Endothelial cell of umbilical vein (primary cell): Measurements from ENCODE around the gene ZNF774. TPM values are rescaled to one million over a fixed set of nuclear protein-coding genes. Genes with fewer than 3 reads are reported as not detected.

Source experiments
- BruUV-seq: library from RNA; stranded (reverse); fragments of 400-500 nt; replicated peaks from 2 replicates; lab custom pipeline; 2021; lab: Mats Ljungman, UMichigan
- CTCF ChIA-PET: fragments of 300-600, 350-600 bp; sonication (Branson Sonifier 250); formaldehyde crosslinking; loops from one replicate; lab custom pipeline; 2021; ENCODE audit warnings: antibody characterized with exemption, inconsistent platforms; lab: Charles Lee
- POLR2A ChIA-PET: fragments of 300-600, 350-600 bp; sonication (Branson Sonifier 250); formaldehyde crosslinking; loops from one replicate; lab custom pipeline; 2021; ENCODE audit warnings: antibody characterized with exemption, inconsistent platforms; lab: Charles Lee
- DNase-seq: peaks from one replicate; pipeline ENCODE4 v3.0.0-alpha.2; 2011; ENCODE audit warnings: low read depth, low spot score
- FAIRE-seq: peaks from 2 replicates; lab custom pipeline; 2011; peaks lifted over from hg19 to GRCh38; lab: Jason Lieb, UNC
- H2AFZ ChIP-seq: 2 replicates; pipeline ENCODE4 v1.6.0; 2012; ENCODE audit warnings: low read depth, low read length, control low read depth, inconsistent platforms
- H3K27ac ChIP-seq: 2 replicates; pipeline ENCODE4 v1.5.1; 2011; ENCODE audit warnings: low read depth, mild to moderate bottlenecking, control low read depth, low read length, moderate library complexity; ENCODE audit not compliant: insufficient read depth
- H3K27me3 ChIP-seq, 2 experiments: 2 replicates each; pipeline versions ENCODE4 v1.6.0 to v1.6.1; 2011; ENCODE audit warnings: low read length in 2 of 2, mixed read lengths in 1 of 2; ENCODE audit not compliant: control insufficient read depth in 2 of 2, insufficient read depth in 2 of 2
- H3K36me3 ChIP-seq, 2 experiments: 2 replicates in 1 of 2; 3 replicates in 1 of 2; pipeline ENCODE4 v1.5.1; 2011; ENCODE audit warnings: low read length in 2 of 2, mild to moderate bottlenecking in 1 of 2, moderate library complexity in 1 of 2; ENCODE audit not compliant: control insufficient read depth in 2 of 2, insufficient read depth in 2 of 2; ENCODE audit errors: extremely low read depth in 1 of 2
- H3K4me1 ChIP-seq: 3 replicates; pipeline ENCODE4 v1.5.1; 2011; ENCODE audit warnings: mild to moderate bottlenecking, low read length; ENCODE audit not compliant: control insufficient read depth, insufficient read depth; ENCODE audit errors: extremely low read depth
- H3K4me2 ChIP-seq: 2 replicates; pipeline ENCODE4 v1.6.1; 2011; ENCODE audit warnings: low read length, control low read depth, mixed read lengths; ENCODE audit not compliant: insufficient read depth
- H3K4me3 ChIP-seq, 3 experiments: fragments of 200-600 bp in 1 of 3; sonication (generic), shearing (Covaris generic) in 1 of 3; replicated peaks in 1 of 3; 2 replicates each; pipeline ENCODE4 v1.5.1; 2011 to 2016; ENCODE audit warnings: control low read depth in 3 of 3, low read length in 3 of 3, mild to moderate bottlenecking in 2 of 3, inconsistent platforms in 1 of 3, low read depth in 1 of 3, moderate library complexity in 1 of 3; ENCODE audit not compliant: insufficient read depth in 1 of 3
- H3K79me2 ChIP-seq: 2 replicates; pipeline ENCODE4 v1.6.0; 2012; ENCODE audit warnings: low read length, inconsistent platforms; ENCODE audit not compliant: control insufficient read depth, insufficient read depth
- H3K9ac ChIP-seq: replicated peaks from 2 replicates; pipeline ENCODE3; 2011; ENCODE audit warnings: low read length, control low read depth; ENCODE audit not compliant: insufficient read depth; ENCODE audit errors: extremely low read depth
- H3K9me1 ChIP-seq: replicated peaks from 3 replicates; pipeline ENCODE4 v1.6.0; 2011; ENCODE audit warnings: mild to moderate bottlenecking, low read length; ENCODE audit not compliant: control insufficient read depth, insufficient read depth; ENCODE audit errors: extremely low read depth
- H3K9me3 ChIP-seq: replicated peaks from 2 replicates; pipeline ENCODE4 v1.5.1; 2012; ENCODE audit warnings: low read length, inconsistent platforms; ENCODE audit not compliant: control insufficient read depth, insufficient read depth
- H4K20me1 ChIP-seq: replicated peaks from 2 replicates; pipeline ENCODE3; 2011; ENCODE audit warnings: mild to moderate bottlenecking, low read length; ENCODE audit not compliant: control insufficient read depth, insufficient read depth; ENCODE audit errors: extremely low read depth
- CTCF ChIP-seq, 2 donors: IDR thresholded peaks; 1 replicate in 1 of 2; 2 replicates in 1 of 2; pipeline ENCODE4 v1.5.1; 2011; ENCODE audit warnings: low read length in 2 of 2, mild to moderate bottlenecking in 2 of 2, moderate library complexity in 2 of 2, control low read depth in 1 of 2, inconsistent platforms in 1 of 2, low read depth in 1 of 2; ENCODE audit not compliant: insufficient read depth in 1 of 2; ENCODE audit errors: extremely low read depth in 1 of 2
- EZH2 ChIP-seq: IDR thresholded peaks from 2 replicates; pipeline ENCODE4 v1.6.1; 2012; ENCODE audit warnings: borderline replicate concordance, low read depth, mild to moderate bottlenecking, moderate library complexity, low read length, inconsistent platforms; ENCODE audit not compliant: severe bottlenecking
- FOS ChIP-seq: IDR thresholded peaks from 2 replicates; pipeline ENCODE4 v1.6.1; 2011; ENCODE audit warnings: mild to moderate bottlenecking, low read length, moderate library complexity, borderline replicate concordance; ENCODE audit not compliant: insufficient read depth
- GATA2 ChIP-seq: IDR thresholded peaks from 2 replicates; pipeline ENCODE4 v1.7.0; 2011; ENCODE audit warnings: low read depth, mild to moderate bottlenecking, moderate library complexity, mixed read lengths, low read length; ENCODE audit not compliant: insufficient read length, insufficient read depth
- JUN ChIP-seq: IDR thresholded peaks from 2 replicates; pipeline ENCODE4 v1.6.1; 2011; ENCODE audit warnings: borderline replicate concordance, low read depth; ENCODE audit not compliant: insufficient read length, insufficient read depth
- MYC ChIP-seq: IDR thresholded peaks from one replicate; pipeline ENCODE4 v1.6.1; 2011; ENCODE audit warnings: mild to moderate bottlenecking, low read depth, low read length
- POLR2A ChIP-seq: IDR thresholded peaks from 2 replicates; pipeline ENCODE4 v1.6.1; 2012; ENCODE audit warnings: low read depth, mild to moderate bottlenecking, control low read depth, low read length
- POLR2AphosphoS5 ChIP-seq: IDR thresholded peaks from 2 replicates; pipeline ENCODE4 v1.6.1; 2012; ENCODE audit warnings: low read depth, mild to moderate bottlenecking, control low read depth, low read length, moderate library complexity; ENCODE audit not compliant: insufficient read depth
- dilution Hi-C: fragments of 300-500 bp; cut with MboI; formaldehyde crosslinking; loops from one replicate; pipeline ENCODE4 v1.15.0; 2019; ENCODE audit warnings: low sequenced_read_pairs; ENCODE audit not compliant: extremely low pct_ligation_motif_present
- intact Hi-C: fragments of 100-400 bp; cut with micrococcal nuclease; formaldehyde crosslinking; loops from one replicate; pipeline ENCODE4 v1.10.0; 2022
- polyA plus RNA-seq, 4 experiments: library from polyadenylated mRNA; depleted of rRNA in 3 of 4; stranded (reverse) in 3 of 4; unstranded in 1 of 4; fragments of >200 nt; gene quantifications; 2 replicates each; pipeline versions ENCODE4 v1.2.1 to v1.2.3, GENCODE V29; 2011 to 2012; ENCODE audit warnings: missing spikeins in 1 of 4
- total RNA-seq: library from RNA; stranded (reverse); gene quantifications from 2 replicates; pipeline ENCODE4 v1.2.3, GENCODE V29; 2021
- TF ChIP-seq, protein P1 (sequence below): IDR thresholded peaks from 2 replicates; pipeline ENCODE4 v1.6.1; 2011; ENCODE audit not compliant: insufficient read depth, insufficient read length

Gene ZNF774
- total and polyA plus RNA-seq, 2 donors (not counting 3 experiments of a cell fraction or from before 2014, with no cell fraction given): 0.98 to 2.6 TPM

DNA sequence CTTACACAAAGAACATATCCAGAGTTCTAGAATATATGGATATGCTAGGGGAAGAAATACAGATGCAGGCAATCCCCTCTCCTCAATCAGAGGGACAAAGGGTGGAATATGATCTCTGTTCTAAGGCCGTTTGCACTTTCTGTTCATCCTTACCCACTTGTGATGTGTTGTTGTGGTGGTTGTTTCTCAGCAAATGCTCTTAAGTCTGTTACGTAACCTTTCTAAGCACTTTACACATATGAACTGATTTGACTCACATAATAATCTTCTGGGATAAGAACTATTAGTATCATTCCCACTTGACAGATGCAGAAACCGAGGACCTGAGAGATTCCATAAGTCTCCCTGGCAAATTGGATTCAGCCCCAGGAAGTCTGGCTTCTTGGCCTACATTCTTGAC, 46.2 kb upstream of the ZNF774 start:
- ChIA-PET POLR2A (no interaction called here), CTCF (interaction anchor here (1.1 to 3.1 kb wide), 6 partner anchors 10 to 139 kb away, joined by 3 to 13 read pairs (median 4); no protein-coding TSS in a partner anchor)
- no peak for FAIRE-seq
- H4K20me1 ChIP-seq: no peaks in the 10 kb centered on the region
- H3K36me3 ChIP-seq: no peaks in the 10 kb centered on the region
- H3K9me3 ChIP-seq: no peaks in the 10 kb centered on the region
- no peak for TF ChIP-seq POLR2AphosphoS5
- TF ChIP-seq CTCF (IDR thresholded peaks at IDR 0.05; ENCODE audit: extremely low read depth in 1 of 2, insufficient read depth in 1 of 2, low read depth in 1 of 2, low read length in 2 of 2): no peak
- no peak for TF ChIP-seq GATA2
- TF ChIP-seq MYC: no peak
- TF ChIP-seq, protein P1, sequence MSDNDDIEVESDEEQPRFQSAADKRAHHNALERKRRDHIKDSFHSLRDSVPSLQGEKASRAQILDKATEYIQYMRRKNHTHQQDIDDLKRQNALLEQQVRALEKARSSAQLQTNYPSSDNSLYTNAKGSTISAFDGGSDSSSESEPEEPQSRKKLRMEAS: no peak
- TF ChIP-seq FOS: no peak
- no peak for TF ChIP-seq JUN
- TF ChIP-seq POLR2A: no peak
- TF ChIP-seq EZH2: no peak
- no peak overlapping the region for H3K9ac ChIP-seq
- dilution Hi-C loops: no loop called here
- H2AFZ ChIP-seq: no peak overlapping the region
- H3K4me2 ChIP-seq: no peak overlapping the region
- BruUV-seq: no TSS peak
- H3K4me3 ChIP-seq: no peak overlapping the region
- no peak for DNase-seq
- no peaks in the 10 kb centered on the region for H3K79me2 ChIP-seq
- H3K27ac ChIP-seq: no peak overlapping the region
- H3K4me1 ChIP-seq: no peaks in the 10 kb centered on the region
- H3K27me3 ChIP-seq: no peaks in the 10 kb centered on the region
- no peaks in the 10 kb centered on the region for H3K9me1 ChIP-seq
- intact Hi-C loops: no loop called here
